HG02588 (cell line): Measurements from ENCODE around the gene DGKZ.
"Not testable (repeated sequence)": the region's sequence is repeated elsewhere in the genome, so short reads cannot be mapped to it uniquely, and the experiment has no call there.

Experiments used
- ATAC-seq: cut with Tn5 transposase; IDR thresholded peaks from one replicate; pipeline ENCODE4 v1.9.1; 2021; ENCODE audit warnings: mild to moderate bottlenecking, moderate library complexity; ENCODE audit not compliant: unreplicated experiment

The DGKZ gene, protein sequence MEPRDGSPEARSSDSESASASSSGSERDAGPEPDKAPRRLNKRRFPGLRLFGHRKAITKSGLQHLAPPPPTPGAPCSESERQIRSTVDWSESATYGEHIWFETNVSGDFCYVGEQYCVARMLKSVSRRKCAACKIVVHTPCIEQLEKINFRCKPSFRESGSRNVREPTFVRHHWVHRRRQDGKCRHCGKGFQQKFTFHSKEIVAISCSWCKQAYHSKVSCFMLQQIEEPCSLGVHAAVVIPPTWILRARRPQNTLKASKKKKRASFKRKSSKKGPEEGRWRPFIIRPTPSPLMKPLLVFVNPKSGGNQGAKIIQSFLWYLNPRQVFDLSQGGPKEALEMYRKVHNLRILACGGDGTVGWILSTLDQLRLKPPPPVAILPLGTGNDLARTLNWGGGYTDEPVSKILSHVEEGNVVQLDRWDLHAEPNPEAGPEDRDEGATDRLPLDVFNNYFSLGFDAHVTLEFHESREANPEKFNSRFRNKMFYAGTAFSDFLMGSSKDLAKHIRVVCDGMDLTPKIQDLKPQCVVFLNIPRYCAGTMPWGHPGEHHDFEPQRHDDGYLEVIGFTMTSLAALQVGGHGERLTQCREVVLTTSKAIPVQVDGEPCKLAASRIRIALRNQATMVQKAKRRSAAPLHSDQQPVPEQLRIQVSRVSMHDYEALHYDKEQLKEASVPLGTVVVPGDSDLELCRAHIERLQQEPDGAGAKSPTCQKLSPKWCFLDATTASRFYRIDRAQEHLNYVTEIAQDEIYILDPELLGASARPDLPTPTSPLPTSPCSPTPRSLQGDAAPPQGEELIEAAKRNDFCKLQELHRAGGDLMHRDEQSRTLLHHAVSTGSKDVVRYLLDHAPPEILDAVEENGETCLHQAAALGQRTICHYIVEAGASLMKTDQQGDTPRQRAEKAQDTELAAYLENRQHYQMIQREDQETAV

GRCh38 chr11:46346886-46347636, at the start of gene DGKZ:
DGKZ (plus strand) TSS chr11:46347463; CDS start chr11:46347660, 197 bp downstream.
- peak; percentile 67 for ATAC-seq

GRCh38 chr11:46298699-46299433, 48.4 kb upstream of the DGKZ start:
- ATAC-seq, result no peak

DNA sequence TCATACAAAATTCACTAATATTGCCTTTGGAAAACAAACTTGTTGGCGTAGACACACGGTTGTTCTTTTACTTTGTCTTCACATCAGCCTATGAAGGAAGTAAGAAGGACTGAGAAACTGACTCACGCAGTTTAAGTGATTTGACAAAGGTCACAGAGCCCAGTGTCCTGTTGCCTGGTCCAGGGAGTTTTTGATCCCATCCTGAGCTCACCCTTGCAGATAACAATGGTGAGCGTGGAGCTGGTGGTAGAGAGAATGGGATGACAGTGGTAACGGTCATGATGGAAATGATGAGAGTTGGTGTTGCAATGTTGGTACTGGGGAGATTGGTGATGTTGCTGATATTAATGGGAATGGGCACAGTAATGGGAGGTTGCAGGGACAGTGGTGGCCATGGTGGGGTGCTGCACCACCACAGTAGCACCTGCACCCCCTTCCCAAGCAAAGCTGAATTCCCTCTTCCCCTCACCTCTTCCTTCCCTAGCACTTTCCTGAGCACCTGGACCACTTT, 47.8 kb upstream of the DGKZ start:
- ATAC-seq, result no peak

DNA sequence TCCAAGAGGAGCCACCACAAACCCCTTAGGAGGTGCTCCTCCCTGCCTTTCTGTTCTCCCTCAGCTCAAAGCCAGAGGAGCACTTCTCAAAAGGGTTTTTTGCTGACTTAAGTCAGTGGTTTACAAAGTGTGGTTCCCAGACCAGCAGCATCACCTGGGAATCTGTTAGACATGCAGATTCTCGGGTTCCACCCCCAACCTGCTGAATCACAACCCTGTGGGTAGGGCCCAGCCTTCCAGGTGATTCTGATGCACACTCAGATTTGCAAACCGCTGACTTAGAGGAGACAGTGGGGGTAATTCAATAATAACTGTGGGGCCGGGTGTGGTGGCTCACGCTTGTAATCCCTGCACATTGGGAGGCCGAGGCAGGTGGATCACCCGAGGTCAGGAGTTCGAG, 47.0 kb upstream of the DGKZ start:
- no peak for ATAC-seq

DNA sequence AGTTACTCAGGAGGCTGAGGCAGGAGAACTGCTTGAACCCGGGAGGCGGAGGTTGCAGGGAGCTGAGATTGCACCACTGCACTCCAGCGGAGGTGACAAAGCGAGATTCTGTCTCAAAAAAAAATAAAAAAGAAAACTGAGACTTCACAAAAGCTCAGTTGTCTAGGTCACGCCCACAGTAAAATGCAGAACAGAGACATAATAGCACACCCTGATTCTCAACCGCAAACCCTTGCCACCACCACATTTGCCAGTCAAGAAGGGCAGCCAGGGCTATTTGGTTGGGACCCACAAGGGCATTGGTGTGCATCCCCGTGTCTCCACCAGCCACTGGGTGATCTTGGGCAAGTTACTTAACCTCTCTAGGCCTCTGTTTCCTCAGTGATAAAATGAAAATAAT, 44.4 kb upstream of the DGKZ start:
- ATAC-seq, result peak; percentile 82

DNA sequence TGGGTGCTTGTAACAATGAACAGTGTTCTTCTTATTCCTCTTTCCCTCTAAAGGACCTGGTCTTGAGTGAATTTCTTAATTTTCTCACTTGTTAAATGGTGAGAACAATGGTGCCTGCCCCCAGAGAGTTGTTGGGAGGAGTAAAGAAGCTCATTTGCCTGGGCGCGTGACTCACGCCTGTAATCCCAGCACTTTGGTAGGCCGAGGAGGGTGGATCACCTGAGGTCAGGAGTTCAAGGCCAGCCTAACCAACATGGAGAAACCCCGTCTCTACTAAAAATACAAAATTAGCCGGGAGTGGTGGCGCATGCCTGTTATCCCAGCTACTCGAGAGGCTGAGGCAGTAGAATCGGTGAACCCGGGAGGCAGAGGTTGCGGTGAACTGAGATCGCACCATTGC, 43.2 kb upstream of the DGKZ start:
- not testable (repeated sequence) for ATAC-seq

- no peak for ATAC-seq
Measured at GRCh38 chr11:46304605-46305179, 42.6 kb upstream of the DGKZ start.

- ATAC-seq, result no peak
Measured at GRCh38 chr11:46305295-46305694, 42.0 kb upstream of the DGKZ start.

GRCh38 chr11:46306296-46306853, 40.9 kb upstream of the DGKZ start:
- no peak for ATAC-seq

- no peak for ATAC-seq
Measured at GRCh38 chr11:46307369-46307768, 39.9 kb upstream of the DGKZ start.

DNA sequence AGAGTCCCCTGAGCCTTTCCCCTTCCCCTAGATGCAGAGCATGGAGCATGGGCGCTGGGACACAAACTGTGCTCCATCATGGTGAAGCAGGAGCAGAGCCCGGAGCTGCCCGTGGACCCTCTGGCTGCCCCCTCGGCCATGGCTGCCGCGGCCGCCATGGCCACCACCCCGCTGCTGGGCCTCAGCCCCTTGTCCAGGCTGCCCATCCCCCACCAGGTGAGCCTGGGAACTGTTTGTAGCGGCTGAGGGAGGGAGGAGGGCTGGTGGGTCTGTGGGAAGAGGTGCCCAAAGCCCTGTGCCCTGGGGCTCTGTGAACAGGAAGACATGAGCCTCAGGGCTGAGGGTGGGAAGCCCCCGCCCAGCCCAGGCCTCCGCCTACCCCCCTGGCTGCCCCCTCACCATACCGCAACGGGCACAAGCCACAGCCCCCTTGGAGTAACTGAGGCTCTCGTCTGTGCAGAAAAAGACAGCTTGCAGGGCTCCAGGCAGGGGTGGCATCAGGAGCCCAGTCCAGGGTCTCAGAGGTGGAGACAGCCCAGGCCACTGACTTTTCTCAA, 39.4 kb upstream of the DGKZ start:
- ATAC-seq, result no peak

GRCh38 chr11:46308631-46309419, 38.4 kb upstream of the DGKZ start:
- ATAC-seq, result peak; percentile 62

- ATAC-seq, result no peak
Measured at GRCh38 chr11:46309814-46310259, 37.4 kb upstream of the DGKZ start.

GRCh38 chr11:46315033-46315738, 32.1 kb upstream of the DGKZ start:
- no peak for ATAC-seq

GRCh38 chr11:46315783-46316563, 31.3 kb upstream of the DGKZ start:
- ATAC-seq, result no peak

DNA sequence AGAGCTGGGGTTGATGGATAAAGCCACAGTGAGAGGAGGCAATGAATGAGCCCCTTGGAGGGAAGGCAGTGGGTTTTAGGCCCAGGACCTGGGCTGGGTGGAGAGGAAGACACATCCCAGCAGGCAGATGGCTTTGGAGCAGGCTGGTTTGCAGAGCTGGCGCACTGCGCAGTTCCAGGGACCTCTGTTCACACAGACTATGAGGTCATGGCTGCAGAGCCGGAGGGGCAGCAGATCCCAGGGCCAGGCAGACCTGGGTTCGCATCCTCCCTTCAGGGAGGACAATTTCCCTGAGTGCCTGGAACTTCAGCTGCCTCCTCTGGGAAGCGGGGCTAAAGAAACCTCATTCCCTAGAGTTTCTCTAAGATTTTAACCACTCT, 28.2 kb upstream of the DGKZ start:
- no peak for ATAC-seq

DNA sequence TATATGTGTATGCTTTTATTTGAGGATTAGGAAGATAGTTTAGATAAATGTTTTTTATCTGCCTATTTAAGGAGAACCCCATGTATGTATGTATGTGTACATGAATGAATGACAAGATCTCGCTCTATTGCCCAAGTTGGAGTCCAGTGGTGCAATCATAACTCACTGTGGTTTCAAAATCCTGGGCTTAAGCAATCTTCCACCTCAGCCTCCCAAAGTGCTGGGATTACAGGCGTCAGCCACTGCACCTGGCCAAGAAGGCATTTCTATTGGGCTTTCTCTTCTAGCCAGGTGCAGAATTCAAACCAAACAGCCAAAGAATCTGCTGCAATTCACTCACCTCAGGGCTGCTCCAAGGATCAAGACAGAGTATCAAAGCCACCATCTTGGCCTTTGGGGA, 25.5 kb upstream of the DGKZ start:
- no peak for ATAC-seq
